Activated effector memory CD4-positive, alpha-beta T cell treated with Interleukin-2 at 50 U/mL for 16 hours (primary cell): ENCODE measurements around the gene DAB2IP.

Experiments used
- DNase-seq: peaks from one replicate; pipeline ENCODE4 v3.0.0-alpha.2; 2020

Gene DAB2IP

GRCh38 chr9:121823451-121824169 lies 172.2 kb downstream of the DAB2IP start:
- no peak for DNase-seq

- DNase-seq = no peak
Measured at GRCh38 chr9:121824651-121825030, 173.2 kb downstream of the DAB2IP start.

GRCh38 chr9:121825031-121825691 lies 173.7 kb downstream of the DAB2IP start:
- DNase-seq = no peak

GRCh38 chr9:121826711-121827110 lies 175.3 kb downstream of the DAB2IP start:
- no peak for DNase-seq

- DNase-seq = no peak
Measured at GRCh38 chr9:121827251-121827967, 176.0 kb downstream of the DAB2IP start.

GRCh38 chr9:121830441-121831140 lies 179.2 kb downstream of the DAB2IP start:
- no peak for DNase-seq

GRCh38 chr9:121831869-121832268 lies 180.4 kb downstream of the DAB2IP start:
- DNase-seq = no peak

GRCh38 chr9:121833061-121833460 lies 181.6 kb downstream of the DAB2IP start:
- DNase-seq = no peak
